Neuronal stem cell (in vitro differentiated cells): ENCODE results near the gene SH3PXD2A.

Source experiments
- DNase-seq: peaks from one replicate; pipeline ENCODE4 v3.0.0-alpha.2; 2013; ENCODE audit warnings: low spot score
- H2AFZ ChIP-seq: one replicate; pipeline ENCODE4 v1.6.1; 2013; ENCODE audit warnings: mild to moderate bottlenecking, low read length, inconsistent platforms
- H2AK5ac ChIP-seq: 2 replicates; pipeline ENCODE4 v1.6.1; 2013; ENCODE audit warnings: low read depth, mild to moderate bottlenecking, inconsistent platforms, low read length, moderate library complexity, mixed read lengths
- H2BK120ac ChIP-seq: 2 replicates; pipeline ENCODE4 v1.6.1; 2013; ENCODE audit warnings: low read depth, mild to moderate bottlenecking, inconsistent platforms, low read length, moderate library complexity, mixed read lengths
- H2BK12ac ChIP-seq: one replicate; pipeline ENCODE4 v1.6.1; 2013; ENCODE audit warnings: low read length, inconsistent platforms
- H2BK15ac ChIP-seq: 2 replicates; pipeline ENCODE4 v1.6.1; 2013; ENCODE audit warnings: mild to moderate bottlenecking, low read length, inconsistent platforms, mixed read lengths
- H2BK5ac ChIP-seq: one replicate; pipeline ENCODE4 v1.6.1; 2013; ENCODE audit warnings: inconsistent platforms, mild to moderate bottlenecking, low read length, moderate library complexity
- H3K14ac ChIP-seq: one replicate; pipeline ENCODE4 v1.6.1; 2013; ENCODE audit warnings: low read length, inconsistent platforms
- H3K18ac ChIP-seq: 2 replicates; pipeline ENCODE4 v1.6.1; 2013; ENCODE audit warnings: low read length, inconsistent platforms
- H3K23ac ChIP-seq: 2 replicates; pipeline ENCODE4 v1.6.1; 2013; ENCODE audit warnings: low read depth, mild to moderate bottlenecking, mixed read lengths, low read length, inconsistent platforms; ENCODE audit not compliant: poor library complexity
- H3K27ac ChIP-seq: replicated peaks from 3 replicates; pipeline ENCODE4 v1.5.1; 2013; ENCODE audit warnings: low read length, inconsistent platforms
- H3K27me3 ChIP-seq, 3 experiments: 2 replicates each; pipeline ENCODE4 v1.6.1; 2013; ENCODE audit warnings: low read length in 3 of 3, mild to moderate bottlenecking in 2 of 3, inconsistent platforms in 1 of 3, low read depth in 1 of 3, mixed read lengths in 1 of 3, moderate library complexity in 1 of 3; ENCODE audit not compliant: control insufficient read depth in 3 of 3, insufficient read depth in 3 of 3
- H3K36me3 ChIP-seq, 2 donors: replicated peaks in 1 of 2; 2 replicates each; pipeline ENCODE4 v1.6.1; 2013; ENCODE audit warnings: low read length in 2 of 2; ENCODE audit not compliant: control insufficient read depth in 2 of 2, insufficient read depth in 2 of 2
- H3K4ac ChIP-seq: 2 replicates; pipeline ENCODE4 v1.6.1; 2013; ENCODE audit warnings: inconsistent platforms, mild to moderate bottlenecking, low read length, moderate library complexity
- H3K4me1 ChIP-seq, 2 donors: 1 replicate in 1 of 2; 2 replicates in 1 of 2; pipeline ENCODE4 v1.6.1; 2013; ENCODE audit warnings: low read length in 2 of 2, low read depth in 1 of 2; ENCODE audit not compliant: control insufficient read depth in 2 of 2, insufficient read depth in 1 of 2
- H3K4me2 ChIP-seq: one replicate; pipeline ENCODE4 v1.6.1; 2013; ENCODE audit warnings: mild to moderate bottlenecking, low read length, inconsistent platforms; ENCODE audit not compliant: insufficient read depth, poor library complexity, severe bottlenecking
- H3K4me3 ChIP-seq, 2 donors: 2 replicates each; pipeline ENCODE4 v1.5.1; 2013; ENCODE audit warnings: low read length in 2 of 2, mild to moderate bottlenecking in 2 of 2, inconsistent platforms in 1 of 2, moderate library complexity in 1 of 2
- H3K79me1 ChIP-seq: one replicate; pipeline ENCODE4 v1.6.1; 2013; ENCODE audit warnings: low read depth, mild to moderate bottlenecking, inconsistent platforms, low read length, moderate library complexity
- H3K9ac ChIP-seq: one replicate; pipeline ENCODE4 v1.6.1; 2013; ENCODE audit warnings: mild to moderate bottlenecking, low read depth, low read length, inconsistent platforms; ENCODE audit not compliant: poor library complexity
- H3K9me3 ChIP-seq, 2 donors: replicated peaks in 1 of 2; 2 replicates each; pipeline versions ENCODE3 to v1.6.1; 2013; ENCODE audit warnings: low read length in 2 of 2, mild to moderate bottlenecking in 2 of 2, inconsistent platforms in 1 of 2, low read depth in 1 of 2, mixed read lengths in 1 of 2, moderate library complexity in 1 of 2; ENCODE audit not compliant: control insufficient read depth in 2 of 2, insufficient read depth in 1 of 2
- H4K8ac ChIP-seq: one replicate; pipeline ENCODE4 v1.6.1; 2013; ENCODE audit warnings: low read depth, mild to moderate bottlenecking, inconsistent platforms, low read length, moderate library complexity
- H4K91ac ChIP-seq: one replicate; pipeline ENCODE4 v1.6.1; 2013; ENCODE audit warnings: low read length, low read depth, mild to moderate bottlenecking, inconsistent platforms; ENCODE audit not compliant: poor library complexity
- WGBS, 2 donors: extraction: QIAGEN DNeasy Blood & Tissue Kit; methylation state at CpG; one replicate each; pipeline ENCODE4 v1.1.7; 2013; ENCODE audit warnings: missing lambda C conversion rate in 2 of 2, mixed read lengths in 1 of 2; ENCODE audit not compliant: insufficient read length in 2 of 2, insufficient replicate concordance in 1 of 2; ENCODE audit errors: extremely low coverage in 2 of 2; 5-methylcytosine and 5-hydroxymethylcytosine counted together

Gene SH3PXD2A

DNA sequence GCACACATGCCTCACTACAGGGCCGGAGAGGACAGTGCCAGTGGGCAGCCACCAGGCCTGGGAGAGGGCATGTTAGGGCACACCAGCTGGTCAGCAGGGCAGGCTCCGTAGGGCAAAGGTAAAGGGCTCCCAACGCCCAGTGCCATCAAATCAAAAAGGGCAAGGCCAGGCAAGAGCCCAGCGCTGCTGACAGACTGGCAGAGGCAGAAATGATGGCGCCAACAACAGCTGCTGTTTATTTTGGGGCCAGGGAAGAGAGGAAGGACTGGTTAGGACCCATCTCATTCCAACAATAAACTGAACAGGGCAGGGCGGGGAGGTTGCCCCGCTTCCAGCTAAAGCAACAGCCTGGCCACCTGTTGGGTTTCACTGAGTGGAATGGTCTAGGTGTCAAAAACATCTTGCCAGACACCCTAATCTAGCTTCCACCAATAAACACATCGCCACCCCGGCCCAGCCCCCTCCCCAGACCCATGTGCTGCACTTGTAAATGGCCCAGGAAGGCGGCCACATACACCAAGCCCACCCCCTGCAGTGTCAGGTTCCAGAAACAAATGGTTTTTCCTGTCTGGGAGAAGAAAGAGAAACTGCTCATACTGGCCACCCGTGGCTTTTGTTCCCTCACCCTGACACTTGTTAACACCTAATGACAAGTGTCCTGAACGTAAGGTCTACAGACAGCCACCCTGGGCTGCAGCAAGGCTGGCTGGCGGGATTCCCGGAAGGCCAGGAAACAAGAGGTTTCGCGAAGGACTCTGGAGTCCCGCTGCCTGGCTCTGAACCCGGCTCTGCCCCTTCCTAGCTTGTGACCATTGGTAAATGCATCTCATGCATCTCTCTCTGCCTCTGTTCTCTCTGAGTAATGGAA is 15.3 kb downstream of the SH3PXD2A start:
- no peaks in the 10 kb centered on the region for H3K36me3 ChIP-seq
- no peak for DNase-seq
- peak overlapping the region; percentile 39 for H3K14ac ChIP-seq
- H3K4me2 ChIP-seq, result no peak overlapping the region
- H3K79me1 ChIP-seq, result no peaks in the 10 kb centered on the region
- WGBS, 2 donors, result no CpG with 5 or more reads among the region's 18 CpGs
- peak overlapping the region; percentile 28 for H2BK5ac ChIP-seq
- no peaks in the 10 kb centered on the region for H3K27me3 ChIP-seq
- H2BK120ac ChIP-seq, result no peak overlapping the region
- H3K23ac ChIP-seq, result no peak overlapping the region
- H3K4me3 ChIP-seq, result no peak overlapping the region
- H2AFZ ChIP-seq, result no peak overlapping the region
- no peak overlapping the region for H3K9ac ChIP-seq
- no peak overlapping the region for H4K91ac ChIP-seq
- no peak overlapping the region for H4K8ac ChIP-seq
- no peaks in the 10 kb centered on the region for H3K9me3 ChIP-seq
- no peak overlapping the region for H3K4ac ChIP-seq
- H3K27ac ChIP-seq, result no peak overlapping the region
- H3K18ac ChIP-seq, result peak overlapping the region; percentile 84
- H2AK5ac ChIP-seq, result peak overlapping the region; percentile 39
- H3K4me1 ChIP-seq, result peaks cover 16 to 21% of the 10 kb centered on the region in 2 donors
- H2BK15ac ChIP-seq, result peak overlapping the region; percentile 79
- no peak overlapping the region for H2BK12ac ChIP-seq

DNA sequence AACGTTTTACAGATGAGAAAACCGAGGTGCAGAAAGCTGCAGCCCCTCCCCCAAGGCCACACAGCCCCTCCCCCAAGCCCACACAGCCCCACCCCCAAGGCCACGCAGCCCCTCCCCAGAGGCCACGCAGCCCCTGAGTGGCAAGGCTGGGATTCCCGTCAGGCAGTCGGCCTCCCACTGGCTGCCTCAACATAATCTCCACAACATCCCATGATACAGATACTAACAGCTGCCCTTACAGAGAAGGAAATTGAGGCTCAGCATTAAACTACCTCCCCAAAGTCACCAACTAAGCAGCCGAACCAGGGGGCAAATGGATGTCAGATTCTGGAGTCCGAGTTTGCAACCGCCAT is 15.9 kb downstream of the SH3PXD2A start:
- Histone ChIP-seq H3K4me1 (peaks cover 16 to 22% of the 10 kb centered on the region in 2 donors), H3K9me3 (no peaks in the 10 kb centered on the region), H2BK120ac (no peak overlapping the region), H3K27me3 (no peaks in the 10 kb centered on the region), H3K27ac (no peak overlapping the region), H3K4me2 (no peak overlapping the region), H3K4me3 (no peak overlapping the region), H3K14ac (peak overlapping the region; percentile 39), H3K4ac (no peak overlapping the region), H3K18ac (peak overlapping the region; percentile 84), H2BK15ac (peak overlapping the region; percentile 79), H3K36me3 (no peaks in the 10 kb centered on the region), H4K91ac (no peak overlapping the region), H2AFZ (no peak overlapping the region), H4K8ac (no peak overlapping the region), H3K9ac (no peak overlapping the region), H2BK12ac (no peak overlapping the region), H2AK5ac (peak overlapping the region; percentile 39), H3K23ac (no peak overlapping the region), H2BK5ac (peak overlapping the region; percentile 28), H3K79me1 (no peaks in the 10 kb centered on the region)
- no peak for DNase-seq
- no CpG with 5 or more reads among the region's 9 CpGs for WGBS, 2 donors

DNA sequence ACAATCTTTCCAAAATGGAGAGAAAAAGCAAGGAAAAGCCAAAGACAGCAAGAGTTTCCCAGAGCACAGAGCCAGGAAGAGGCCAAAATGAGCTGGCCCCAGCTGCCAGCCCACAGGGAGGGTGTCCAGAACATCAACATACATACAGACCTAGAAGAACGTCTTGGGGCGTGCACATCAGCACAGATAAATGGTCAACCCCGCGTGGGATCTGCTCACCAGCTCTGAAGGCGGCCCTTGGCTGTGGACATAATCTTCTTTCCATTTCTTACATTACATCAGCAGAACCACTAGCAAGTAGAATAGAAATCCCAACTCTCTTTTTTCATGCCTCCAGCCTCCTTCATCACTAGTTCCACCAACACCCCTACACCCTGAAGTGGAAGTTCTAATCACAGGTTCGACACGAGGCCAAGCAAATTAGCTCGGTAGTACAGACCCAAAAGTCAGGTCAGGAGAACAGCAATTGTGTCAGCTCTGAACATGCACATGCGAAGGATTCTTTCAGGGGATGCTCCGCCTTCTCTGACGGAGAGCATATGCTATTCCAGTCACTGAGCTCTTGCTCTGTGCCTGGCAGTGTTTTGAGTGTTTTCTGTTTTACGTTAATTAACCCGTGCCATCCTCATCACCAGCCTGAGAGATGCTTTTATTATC is 16.4 kb downstream of the SH3PXD2A start:
- no peak overlapping the region for H3K9ac ChIP-seq
- H3K14ac ChIP-seq, result no peak overlapping the region
- H2BK5ac ChIP-seq, result no peak overlapping the region
- H2BK15ac ChIP-seq, result no peak overlapping the region
- no peaks in the 10 kb centered on the region for H3K36me3 ChIP-seq
- no peak overlapping the region for H2BK120ac ChIP-seq
- H3K27ac ChIP-seq, result no peak overlapping the region
- H3K4me1 ChIP-seq, result peaks cover 18 to 25% of the 10 kb centered on the region in 2 donors
- no peak overlapping the region for H2AK5ac ChIP-seq
- no peak for DNase-seq
- H3K4me2 ChIP-seq, result no peak overlapping the region
- no peaks in the 10 kb centered on the region for H3K79me1 ChIP-seq
- no peaks in the 10 kb centered on the region for H3K9me3 ChIP-seq
- no CpG with 5 or more reads among the region's 13 CpGs for WGBS, 2 donors
- H2BK12ac ChIP-seq, result no peak overlapping the region
- H3K27me3 ChIP-seq, result no peaks in the 10 kb centered on the region
- H2AFZ ChIP-seq, result no peak overlapping the region
- H4K8ac ChIP-seq, result no peak overlapping the region
- no peak overlapping the region for H3K4me3 ChIP-seq
- H3K4ac ChIP-seq, result no peak overlapping the region
- no peak overlapping the region for H4K91ac ChIP-seq
- H3K23ac ChIP-seq, result no peak overlapping the region
- H3K18ac ChIP-seq, result no peak overlapping the region

DNA sequence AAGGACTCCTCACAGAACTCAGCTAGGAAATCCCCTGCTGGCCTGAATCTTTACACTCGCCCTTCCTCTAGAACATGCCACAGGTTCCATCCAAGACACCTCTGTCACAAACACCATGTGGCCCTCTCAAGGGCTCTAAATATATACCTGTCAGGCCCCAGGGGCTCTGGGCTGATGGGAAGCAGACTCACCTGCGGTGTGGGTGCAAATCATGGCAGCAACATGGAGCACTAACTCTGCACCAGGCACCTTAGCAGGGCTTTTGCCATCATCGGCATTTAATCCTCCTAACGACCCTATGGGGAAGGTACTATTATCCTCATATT is 17.3 kb downstream of the SH3PXD2A start:
- Histone ChIP-seq H3K9ac (no peak overlapping the region), H3K27ac (no peak overlapping the region), H2AK5ac (no peak overlapping the region), H3K79me1 (no peaks in the 10 kb centered on the region), H2AFZ (no peak overlapping the region), H3K23ac (no peak overlapping the region), H2BK120ac (no peak overlapping the region), H3K36me3 (no peaks in the 10 kb centered on the region), H2BK5ac (peak overlapping the region; percentile 10), H2BK15ac (no peak overlapping the region), H3K4me3 (no peak overlapping the region), H3K27me3 (no peaks in the 10 kb centered on the region), H3K18ac (peak overlapping the region; percentile 74), H4K8ac (no peak overlapping the region), H3K4me2 (no peak overlapping the region), H4K91ac (no peak overlapping the region), H3K4me1 (peaks cover 20 to 27% of the 10 kb centered on the region in 2 donors), H3K14ac (no peak overlapping the region), H3K9me3 (peaks cover 0 to 1% of the 10 kb centered on the region in 2 donors), H3K4ac (no peak overlapping the region), H2BK12ac (no peak overlapping the region)
- DNase-seq, result no peak
- WGBS, 2 donors, result no CpG with 5 or more reads among the region's 4 CpGs
